ENCODE measurements around the gene UBE2O. TPM values are rescaled to one million over a fixed set of nuclear protein-coding genes. Genes with fewer than 3 reads are reported as not detected.

Gene UBE2O
- polyA plus RNA-seq, 1 experiment = 11.1 TPM

GRCh38 chr17:76474894-76475293 lies 21.9 kb upstream of the UBE2O start:
- Histone ChIP-seq H3K27me3 (ENCODE audit: control insufficient read depth, insufficient read depth, low read length) (no peaks in the 10 kb centered on the region), H3K4me3 (ENCODE audit: low read depth, low read length) (no peak overlapping the region), H3K36me3 (ENCODE audit: control insufficient read depth, insufficient read depth, low read length) (peaks cover 9% of the 10 kb centered on the region)
- ChIA-PET CTCF (interaction anchor here (0.7 to 2.7 kb wide), 9 partner anchors 8 to 82 kb away, joined by 3 to 7 read pairs (median 3); partner anchors contain the start of gene RHBDF2), POLR2A (no interaction called here)
- no peak for TF ChIP-seq CTCF (IDR thresholded peaks at IDR 0.05; ENCODE audit: insufficient read depth, low read depth, low read length)
- DNase-seq (ENCODE audit: low read depth) = no peak

DNA sequence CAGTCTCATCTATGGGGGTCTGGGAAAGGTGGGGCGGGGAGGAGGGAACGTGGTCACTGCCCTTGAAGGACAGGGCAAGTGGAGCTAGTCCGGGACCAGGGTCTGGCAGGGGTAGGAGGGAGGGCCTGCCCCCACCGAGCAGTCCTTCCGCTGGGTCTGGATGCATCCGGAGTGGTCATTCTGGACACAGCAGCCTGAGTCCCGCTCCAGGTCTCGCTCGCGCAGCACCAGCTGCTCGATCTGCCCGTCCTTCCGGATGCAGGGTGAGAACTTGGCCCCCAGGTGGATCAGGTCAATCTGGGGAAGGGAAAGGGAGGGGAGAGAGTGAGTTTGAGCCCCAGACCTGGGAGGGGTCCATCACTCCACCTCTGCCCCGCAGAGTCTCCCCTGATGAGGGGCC lies 21.3 kb upstream of the UBE2O start:
- ChIA-PET POLR2A (no interaction called here), CTCF (interaction anchor here (0.7 to 2.7 kb wide), 6 partner anchors 8 to 72 kb away, joined by 3 to 7 read pairs (median 4); partner anchors contain the start of gene RHBDF2)
- no peak for TF ChIP-seq CTCF (IDR thresholded peaks at IDR 0.05; ENCODE audit: insufficient read depth, low read depth, low read length)
- Histone ChIP-seq H3K36me3 (ENCODE audit: control insufficient read depth, insufficient read depth, low read length) (peaks cover 9% of the 10 kb centered on the region), H3K4me3 (ENCODE audit: low read depth, low read length) (no peak overlapping the region), H3K27me3 (ENCODE audit: control insufficient read depth, insufficient read depth, low read length) (no peaks in the 10 kb centered on the region)
- DNase-seq (ENCODE audit: low read depth) = no peak

DNA sequence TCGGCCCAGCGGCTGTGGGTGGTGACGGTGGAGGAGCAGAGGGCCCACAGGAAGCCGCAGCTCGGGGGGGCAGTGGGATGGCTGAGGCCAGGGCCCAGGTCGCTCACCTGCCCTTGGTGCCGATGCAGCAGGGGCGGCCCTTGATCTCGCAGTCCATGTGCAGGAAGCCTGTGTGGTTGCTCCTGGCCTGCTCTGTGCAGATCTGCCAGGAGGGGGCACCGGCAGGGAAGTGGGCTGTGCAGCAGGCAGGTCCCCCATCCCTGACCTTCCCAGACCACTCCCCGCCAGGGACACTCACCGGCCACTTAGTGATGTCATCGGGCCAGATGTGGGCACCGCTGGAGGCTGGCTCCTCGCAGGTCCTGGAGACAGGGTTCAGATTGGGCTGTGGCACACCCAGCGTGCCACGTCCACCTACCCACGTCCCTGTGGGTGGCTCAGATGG lies 20.6 kb upstream of the UBE2O start:
- H3K4me3 ChIP-seq (ENCODE audit: low read depth, low read length) = no peak overlapping the region
- no peak for DNase-seq (ENCODE audit: low read depth)
- no peaks in the 10 kb centered on the region for H3K27me3 ChIP-seq (ENCODE audit: control insufficient read depth, insufficient read depth, low read length)
- ChIA-PET POLR2A (no interaction called here), CTCF (interaction anchor here (1.1 to 2.7 kb wide), 3 partner anchors 29 to 73 kb away, joined by 3 to 7 read pairs (median 3); partner anchors contain the start of gene RHBDF2)
- TF ChIP-seq CTCF (IDR thresholded peaks at IDR 0.05; ENCODE audit: insufficient read depth, low read depth, low read length) = peak; percentile 35; the same call in 1 of the 2 replicates
- H3K36me3 ChIP-seq (ENCODE audit: control insufficient read depth, insufficient read depth, low read length) = peaks cover 9% of the 10 kb centered on the region

DNA sequence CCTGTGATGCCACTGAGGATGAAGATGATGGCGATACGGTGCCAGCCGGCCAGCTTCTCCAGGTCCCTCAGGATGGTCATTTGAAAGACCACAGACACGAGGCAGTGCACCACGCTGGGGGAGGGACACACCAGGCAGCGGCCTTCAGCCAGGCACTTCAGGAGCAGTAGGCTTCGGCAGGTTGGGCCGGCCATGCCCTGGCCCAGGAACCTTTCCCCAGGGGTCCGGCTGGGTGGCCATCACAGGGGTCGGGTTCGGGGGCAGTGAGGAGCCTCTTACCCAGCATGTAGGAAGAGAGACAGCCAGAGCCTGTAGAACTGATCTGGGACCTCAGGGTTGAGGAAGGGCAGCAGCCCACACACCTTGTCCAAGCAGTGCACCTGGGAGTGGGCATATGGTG lies 19.8 kb upstream of the UBE2O start:
- TF ChIP-seq CTCF (IDR thresholded peaks at IDR 0.05; ENCODE audit: insufficient read depth, low read depth, low read length) = no peak
- Histone ChIP-seq H3K4me3 (ENCODE audit: low read depth, low read length) (no peak overlapping the region), H3K36me3 (ENCODE audit: control insufficient read depth, insufficient read depth, low read length) (peaks cover 9% of the 10 kb centered on the region), H3K27me3 (ENCODE audit: control insufficient read depth, insufficient read depth, low read length) (no peaks in the 10 kb centered on the region)
- DNase-seq (ENCODE audit: low read depth) = no peak
- POLR2A ChIA-PET = no interaction called here
- CTCF ChIA-PET = interaction anchor here (0.8 to 2.7 kb wide), 4 partner anchors 30 to 127 kb away, joined by 3 to 7 read pairs (median 3); partner anchors contain the start of gene RHBDF2

DNA sequence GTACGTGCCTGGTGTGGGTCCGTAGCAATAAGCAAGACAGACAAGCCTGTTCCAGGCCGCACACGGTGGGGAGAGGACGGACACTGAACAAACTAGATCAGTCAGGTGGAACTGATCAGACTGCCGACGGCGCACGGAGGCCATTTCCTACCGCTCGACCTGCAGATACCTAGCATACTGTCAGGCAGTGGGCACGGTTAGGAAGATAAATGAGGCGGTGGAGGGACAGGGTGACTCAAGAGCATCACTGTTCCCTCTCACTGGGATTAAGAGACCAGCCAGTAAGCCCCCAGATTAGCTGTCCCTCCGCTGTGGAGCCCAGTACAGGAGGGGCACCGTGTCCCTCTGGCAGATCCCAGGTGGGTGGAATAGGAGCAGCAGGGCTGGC lies 19.3 kb upstream of the UBE2O start:
- no peak for DNase-seq (ENCODE audit: low read depth)
- ChIA-PET CTCF (interaction anchor here (0.6 to 1.4 kb wide), 4 partner anchors 39 to 127 kb away, joined by 3 to 4 read pairs (median 3); no protein-coding TSS in a partner anchor), POLR2A (no interaction called here)
- Histone ChIP-seq H3K36me3 (ENCODE audit: control insufficient read depth, insufficient read depth, low read length) (peaks cover 9% of the 10 kb centered on the region), H3K27me3 (ENCODE audit: control insufficient read depth, insufficient read depth, low read length) (no peaks in the 10 kb centered on the region), H3K4me3 (ENCODE audit: low read depth, low read length) (no peak overlapping the region)
- TF ChIP-seq CTCF (IDR thresholded peaks at IDR 0.05; ENCODE audit: insufficient read depth, low read depth, low read length) = no peak

All from BJ (cell line).